Hepatocyte (in vitro differentiated cells): ENCODE results near the gene CPED1. TPM values are rescaled to one million over a fixed set of nuclear protein-coding genes. Genes with fewer than 3 reads are reported as not detected.

Source experiments
- DNase-seq: peaks from one replicate; pipeline ENCODE4 v3.0.0-alpha.2; 2016; ENCODE audit warnings: low spot score
- H2AFZ ChIP-seq: fragments of 200-600 bp; sonication (generic); 2 replicates; pipeline ENCODE4 v1.6.0; 2016; ENCODE audit warnings: antibody characterized with exemption, mild to moderate bottlenecking
- H3K27ac ChIP-seq: fragments of 200-600 bp; sonication (generic); 2 replicates; pipeline ENCODE4 v1.5.1; 2016; ENCODE audit warnings: mild to moderate bottlenecking
- H3K27me3 ChIP-seq: fragments of 200-600 bp; sonication (generic); 2 replicates; pipeline ENCODE4 v1.6.1; 2016
- H3K36me3 ChIP-seq: fragments of 200-600 bp; sonication (generic); replicated peaks from 2 replicates; pipeline ENCODE4 v1.5.1; 2016; ENCODE audit warnings: low read depth; ENCODE audit not compliant: insufficient read depth
- H3K4me1 ChIP-seq: fragments of 200-600 bp; sonication (generic); 2 replicates; pipeline ENCODE4 v1.5.1; 2016; ENCODE audit warnings: mild to moderate bottlenecking, moderate library complexity; ENCODE audit not compliant: insufficient read depth
- H3K4me2 ChIP-seq: fragments of 200-600 bp; sonication (generic); 2 replicates; pipeline ENCODE4 v1.6.0; 2016
- H3K4me3 ChIP-seq: fragments of 200-600 bp; sonication (generic); 2 replicates; pipeline ENCODE4 v1.5.1; 2016; ENCODE audit warnings: mild to moderate bottlenecking
- H3K79me2 ChIP-seq: fragments of 200-600 bp; sonication (generic); 2 replicates; pipeline ENCODE4 v1.6.0; 2017; ENCODE audit warnings: mild to moderate bottlenecking
- H3K9me2 ChIP-seq: fragments of 200-600 bp; sonication (generic); replicated peaks from 2 replicates; pipeline ENCODE4 v1.6.0; 2017; ENCODE audit warnings: mild to moderate bottlenecking; ENCODE audit not compliant: insufficient read depth
- H3K9me3 ChIP-seq: fragments of 200-600 bp; sonication (generic); 2 replicates; pipeline ENCODE4 v1.5.1; 2016; ENCODE audit warnings: low read depth, mild to moderate bottlenecking
- H4K20me1 ChIP-seq: fragments of 200-600 bp; sonication (generic); 2 replicates; pipeline ENCODE4 v1.6.0; 2016; ENCODE audit warnings: mild to moderate bottlenecking; ENCODE audit not compliant: insufficient read depth, poor library complexity, severe bottlenecking
- EZH2 ChIP-seq: fragments of 200-600 bp; sonication (generic); IDR thresholded peaks from 2 replicates; pipeline ENCODE4 v1.6.1; 2016; ENCODE audit warnings: antibody characterized with exemption, mild to moderate bottlenecking, borderline replicate concordance
- EZH2phosphoT487 ChIP-seq: fragments of 200-600 bp; sonication (generic); IDR thresholded peaks from one replicate; pipeline ENCODE4 v1.6.1; 2018; ENCODE audit warnings: antibody characterized with exemption, mild to moderate bottlenecking, low read depth, moderate library complexity; ENCODE audit not compliant: unreplicated experiment, severe bottlenecking
- WGBS: methylation state at CpG from one replicate; pipeline ENCODE4 v1.1.6; 2016; ENCODE audit warnings: low lambda C conversion rate; ENCODE audit errors: missing lambda C conversion rate; 5-methylcytosine and 5-hydroxymethylcytosine counted together
- polyA plus RNA-seq: library from polyadenylated mRNA; unstranded; fragments of >200 nt; fragmentation: Nextera tagmentation; extraction: Ambion mirVana; gene quantifications from 2 replicates; pipeline ENCODE4 v1.2.1, GENCODE V29; 2016
- total RNA-seq: library from RNA; depleted of rRNA; stranded (reverse); fragments of >200 nt; gene quantifications from 2 replicates; pipeline ENCODE4 v1.2.3, GENCODE V29; 2014
- TF ChIP-seq, protein P1 (sequence below): fragments of 200-600 bp; sonication (generic); IDR thresholded peaks from 2 replicates; pipeline ENCODE4 v1.5.1; 2016; ENCODE audit warnings: antibody characterized with exemption, mild to moderate bottlenecking; ENCODE audit not compliant: poor library complexity

Gene CPED1
- total and polyA plus RNA-seq, 2 experiments from 2014 or later, result 10.1 to 30.5 TPM

DNA sequence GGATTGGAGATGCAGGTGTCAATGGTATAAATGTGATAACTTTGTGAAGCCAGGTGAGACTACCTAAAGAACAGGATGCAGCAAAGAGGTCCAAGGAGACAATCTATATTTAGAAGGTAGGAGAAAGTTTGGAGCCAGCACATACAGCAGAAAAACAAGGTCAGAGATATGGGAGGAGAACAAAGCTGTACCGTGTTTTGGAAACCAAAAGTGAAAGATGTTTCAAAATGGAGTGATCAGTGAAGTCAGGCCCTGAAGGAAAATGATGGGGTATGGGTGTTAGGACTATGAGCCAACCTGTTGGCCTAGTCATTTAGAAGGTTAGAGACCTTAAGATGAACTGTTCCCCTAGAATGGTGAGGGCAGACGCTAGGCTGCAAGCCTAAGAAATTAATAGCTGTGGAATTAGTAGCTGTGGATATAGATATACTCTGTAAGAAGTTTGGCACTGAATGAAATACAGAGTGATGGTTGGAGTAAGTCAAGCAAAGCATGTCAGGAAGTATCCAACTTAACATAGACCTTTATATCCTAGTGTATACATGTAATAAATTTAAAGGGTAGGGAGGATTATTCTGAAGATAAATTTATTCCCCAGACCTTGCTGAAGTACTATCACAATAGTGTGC lies 190.5 kb downstream of the CPED1 start:
- no peak overlapping the region for H3K27ac ChIP-seq
- H3K9me3 ChIP-seq, result no peaks in the 10 kb centered on the region
- DNase-seq, result no peak
- TF ChIP-seq EZH2phosphoT487 (no peak), EZH2 (no peak)
- TF ChIP-seq, protein P1, sequence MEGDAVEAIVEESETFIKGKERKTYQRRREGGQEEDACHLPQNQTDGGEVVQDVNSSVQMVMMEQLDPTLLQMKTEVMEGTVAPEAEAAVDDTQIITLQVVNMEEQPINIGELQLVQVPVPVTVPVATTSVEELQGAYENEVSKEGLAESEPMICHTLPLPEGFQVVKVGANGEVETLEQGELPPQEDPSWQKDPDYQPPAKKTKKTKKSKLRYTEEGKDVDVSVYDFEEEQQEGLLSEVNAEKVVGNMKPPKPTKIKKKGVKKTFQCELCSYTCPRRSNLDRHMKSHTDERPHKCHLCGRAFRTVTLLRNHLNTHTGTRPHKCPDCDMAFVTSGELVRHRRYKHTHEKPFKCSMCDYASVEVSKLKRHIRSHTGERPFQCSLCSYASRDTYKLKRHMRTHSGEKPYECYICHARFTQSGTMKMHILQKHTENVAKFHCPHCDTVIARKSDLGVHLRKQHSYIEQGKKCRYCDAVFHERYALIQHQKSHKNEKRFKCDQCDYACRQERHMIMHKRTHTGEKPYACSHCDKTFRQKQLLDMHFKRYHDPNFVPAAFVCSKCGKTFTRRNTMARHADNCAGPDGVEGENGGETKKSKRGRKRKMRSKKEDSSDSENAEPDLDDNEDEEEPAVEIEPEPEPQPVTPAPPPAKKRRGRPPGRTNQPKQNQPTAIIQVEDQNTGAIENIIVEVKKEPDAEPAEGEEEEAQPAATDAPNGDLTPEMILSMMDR, result no peak
- no peak overlapping the region for H2AFZ ChIP-seq
- H3K9me2 ChIP-seq, result no peaks in the 10 kb centered on the region
- no peaks in the 10 kb centered on the region for H4K20me1 ChIP-seq
- no peaks in the 10 kb centered on the region for H3K79me2 ChIP-seq
- no peak overlapping the region for H3K4me3 ChIP-seq
- 62% methylated on average over 2 of the region's 2 CpGs for WGBS
- H3K4me1 ChIP-seq, result no peaks in the 10 kb centered on the region
- no peak overlapping the region for H3K4me2 ChIP-seq
- H3K36me3 ChIP-seq, result no peaks in the 10 kb centered on the region
- H3K27me3 ChIP-seq, result no peaks in the 10 kb centered on the region

DNA sequence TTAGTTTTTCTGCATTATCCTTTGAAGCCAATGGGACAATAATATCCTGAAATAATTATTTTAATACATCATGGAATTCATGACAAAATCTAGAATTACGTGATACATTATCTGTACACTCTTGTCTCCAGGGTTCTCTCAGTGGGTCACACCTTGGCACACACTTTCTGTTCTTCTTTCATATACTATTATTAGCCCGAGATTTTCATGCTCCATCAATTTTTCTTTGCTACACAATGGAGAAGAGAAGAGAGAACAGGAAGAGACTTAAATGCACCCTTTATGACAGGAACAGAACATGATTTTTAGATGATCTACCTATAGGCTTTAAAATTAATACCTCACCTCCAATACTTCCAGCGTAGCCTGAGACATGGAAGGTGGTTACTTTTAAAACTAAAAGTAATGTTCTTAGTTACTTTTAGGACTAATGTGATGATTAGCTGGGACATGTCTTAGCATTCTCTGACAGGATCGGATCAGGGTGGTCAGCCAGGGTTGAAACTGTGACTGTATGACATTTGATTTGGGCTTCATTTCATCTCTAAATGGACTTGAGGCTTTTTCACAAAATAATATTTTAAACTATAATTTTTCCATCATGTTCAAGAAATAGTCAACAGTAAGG lies 192.0 kb downstream of the CPED1 start:
- Histone ChIP-seq H3K79me2 (no peaks in the 10 kb centered on the region), H2AFZ (no peak overlapping the region), H3K27me3 (no peaks in the 10 kb centered on the region), H3K4me1 (no peaks in the 10 kb centered on the region), H3K36me3 (no peaks in the 10 kb centered on the region), H3K9me2 (no peaks in the 10 kb centered on the region), H3K4me3 (no peak overlapping the region), H3K9me3 (no peaks in the 10 kb centered on the region), H3K4me2 (no peak overlapping the region), H3K27ac (no peak overlapping the region), H4K20me1 (no peaks in the 10 kb centered on the region)
- TF ChIP-seq, protein P1, result no peak
- TF ChIP-seq EZH2, result no peak
- TF ChIP-seq EZH2phosphoT487, result no peak
- WGBS, result 94% methylated on average over 4 of the region's 4 CpGs
- DNase-seq, result no peak

DNA sequence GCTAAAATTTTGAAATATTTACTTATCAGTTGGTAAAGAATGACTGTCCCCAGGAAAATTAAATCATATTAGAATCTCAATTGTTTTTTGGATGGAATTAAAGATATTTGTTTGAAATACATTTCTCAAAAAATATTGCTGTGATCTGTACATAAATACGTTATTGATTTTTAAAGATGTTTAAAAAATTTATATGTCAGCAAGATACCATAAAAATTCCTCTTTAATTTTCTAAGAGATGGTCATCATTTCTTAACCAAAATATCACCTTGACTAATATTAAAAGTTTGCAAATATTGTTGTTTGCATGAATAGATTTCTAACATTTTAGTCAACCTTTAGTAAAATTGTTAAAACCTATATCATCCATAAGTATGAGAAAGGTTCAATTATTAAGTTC lies 192.8 kb downstream of the CPED1 start:
- Histone ChIP-seq H3K4me1 (no peaks in the 10 kb centered on the region), H3K27me3 (no peaks in the 10 kb centered on the region), H3K27ac (no peak overlapping the region), H3K4me2 (no peak overlapping the region), H2AFZ (no peak overlapping the region), H3K36me3 (no peaks in the 10 kb centered on the region), H4K20me1 (no peaks in the 10 kb centered on the region), H3K9me3 (no peaks in the 10 kb centered on the region), H3K79me2 (no peaks in the 10 kb centered on the region), H3K4me3 (no peak overlapping the region), H3K9me2 (no peaks in the 10 kb centered on the region)
- WGBS, result 83% methylated on average over 1 of the region's 1 CpG
- no peak for TF ChIP-seq EZH2phosphoT487
- no peak for DNase-seq

DNA sequence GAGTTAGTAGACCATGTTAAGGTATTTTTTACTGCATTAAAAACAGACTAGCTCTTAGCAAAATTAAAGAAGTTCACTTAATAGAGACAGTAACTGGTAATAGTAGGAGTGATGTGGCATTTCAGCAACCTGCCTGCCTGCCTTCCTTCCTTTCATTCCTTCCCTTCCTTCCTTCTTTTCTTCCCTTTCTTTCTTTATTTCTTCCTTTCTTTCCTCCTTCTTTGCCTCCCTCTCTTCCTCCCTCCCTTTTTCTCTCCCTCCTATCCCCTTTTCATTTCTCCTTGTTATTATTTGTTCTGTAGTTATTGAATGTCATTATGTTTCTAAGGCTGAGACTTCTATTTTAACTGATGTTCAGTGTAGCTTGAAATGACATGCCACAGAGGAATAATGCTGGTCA lies 193.8 kb downstream of the CPED1 start:
- Histone ChIP-seq H4K20me1 (no peaks in the 10 kb centered on the region), H2AFZ (no peak overlapping the region), H3K9me2 (no peaks in the 10 kb centered on the region), H3K9me3 (no peaks in the 10 kb centered on the region), H3K4me1 (peaks cover 5% of the 10 kb centered on the region), H3K27ac (no peak overlapping the region), H3K4me3 (no peak overlapping the region), H3K36me3 (no peaks in the 10 kb centered on the region), H3K79me2 (no peaks in the 10 kb centered on the region), H3K27me3 (no peaks in the 10 kb centered on the region), H3K4me2 (no peak overlapping the region)
- no peak for DNase-seq
- no peak for TF ChIP-seq EZH2
- TF ChIP-seq, protein P1, result no peak
- TF ChIP-seq EZH2phosphoT487, result no peak
